Astrocyte (in vitro differentiated cells and primary cell): ENCODE measurements around the gene GJD3. TPM values are rescaled to one million over a fixed set of nuclear protein-coding genes. Genes with fewer than 3 reads are reported as not detected.

Experiments used
- DNase-seq: peaks from one replicate; pipeline ENCODE4 v3.0.0-alpha.2; 2010; ENCODE audit warnings: low read depth
- FAIRE-seq: peaks from 2 replicates; lab custom pipeline; 2011; peaks lifted over from hg19 to GRCh38; lab: Jason Lieb, UNC
- H2AFZ ChIP-seq: 2 replicates; pipeline ENCODE4 v1.6.0; 2012; ENCODE audit warnings: low read depth, low read length, inconsistent platforms
- H3K27ac ChIP-seq: 2 replicates; pipeline ENCODE4 v1.5.1; 2011; ENCODE audit warnings: low read depth, low read length, inconsistent platforms
- H3K27me3 ChIP-seq: 2 replicates; pipeline ENCODE4 v1.6.0; 2011; ENCODE audit warnings: low read length, inconsistent platforms; ENCODE audit not compliant: insufficient read depth
- H3K36me3 ChIP-seq: 2 replicates; pipeline ENCODE4 v1.5.1; 2011; ENCODE audit warnings: low read length, inconsistent platforms; ENCODE audit not compliant: insufficient read depth
- H3K4me1 ChIP-seq: 2 replicates; pipeline ENCODE4 v1.5.1; 2011; ENCODE audit warnings: low read length, inconsistent platforms; ENCODE audit not compliant: insufficient read depth
- H3K4me2 ChIP-seq: 2 replicates; pipeline ENCODE4 v1.6.0; 2012; ENCODE audit warnings: low read length, inconsistent platforms
- H3K4me3 ChIP-seq: 2 replicates; pipeline ENCODE4 v1.5.1; 2011; ENCODE audit warnings: low read depth, mild to moderate bottlenecking, low read length, inconsistent platforms; ENCODE audit not compliant: insufficient read depth
- H3K79me2 ChIP-seq: 2 replicates; pipeline ENCODE4 v1.6.0; 2012; ENCODE audit warnings: mild to moderate bottlenecking, low read length, inconsistent platforms; ENCODE audit not compliant: insufficient read depth
- H3K9ac ChIP-seq: 2 replicates; pipeline ENCODE4 v1.6.0; 2012; ENCODE audit warnings: mild to moderate bottlenecking, low read length, inconsistent platforms
- H3K9me3 ChIP-seq: 2 replicates; pipeline ENCODE4 v1.5.1; 2012; ENCODE audit warnings: low read depth, mild to moderate bottlenecking, low read length, inconsistent platforms; ENCODE audit not compliant: insufficient read depth
- H4K20me1 ChIP-seq: 2 replicates; pipeline ENCODE4 v1.6.0; 2012; ENCODE audit warnings: low read length, inconsistent platforms; ENCODE audit not compliant: insufficient read depth
- H3K27ac Mint-ChIP-seq: one replicate; pipeline ENCODE4 v1.8.0; 2021; ENCODE audit warnings: mild to moderate bottlenecking, mixed read lengths; ENCODE audit not compliant: unreplicated experiment
- H3K27me3 Mint-ChIP-seq: one replicate; pipeline ENCODE4 v1.8.0; 2021; ENCODE audit warnings: low read depth, mixed read lengths; ENCODE audit not compliant: unreplicated experiment
- H3K36me3 Mint-ChIP-seq: one replicate; pipeline ENCODE4 v1.8.0; 2021; ENCODE audit warnings: low read depth, mixed read lengths; ENCODE audit not compliant: unreplicated experiment
- H3K4me1 Mint-ChIP-seq: one replicate; pipeline ENCODE4 v1.8.0; 2021; ENCODE audit warnings: low read depth, mixed read lengths; ENCODE audit not compliant: unreplicated experiment
- H3K4me3 Mint-ChIP-seq: one replicate; pipeline ENCODE4 v1.8.0; 2021; ENCODE audit warnings: mild to moderate bottlenecking, moderate library complexity, mixed read lengths; ENCODE audit not compliant: unreplicated experiment
- H3K9me3 Mint-ChIP-seq: one replicate; pipeline ENCODE4 v1.8.0; 2021; ENCODE audit warnings: mild to moderate bottlenecking, mixed read lengths; ENCODE audit not compliant: unreplicated experiment
- CTCF ChIP-seq: IDR thresholded peaks from 2 replicates; pipeline ENCODE4 v1.5.1; 2011; ENCODE audit warnings: low read depth, mild to moderate bottlenecking, inconsistent platforms, low read length, moderate library complexity; ENCODE audit not compliant: insufficient read depth
- EZH2 ChIP-seq: IDR thresholded peaks from 2 replicates; pipeline ENCODE4 v1.6.1; 2012; ENCODE audit warnings: mild to moderate bottlenecking, low read length, inconsistent platforms; ENCODE audit not compliant: insufficient read depth
- total RNA-seq: library from RNA; stranded (reverse); gene quantifications from 2 replicates; pipeline ENCODE4 v1.2.1, GENCODE V29; 2021

Gene GJD3
- total RNA-seq, 1 donor from 2014 or later, result 0.43 TPM

DNA sequence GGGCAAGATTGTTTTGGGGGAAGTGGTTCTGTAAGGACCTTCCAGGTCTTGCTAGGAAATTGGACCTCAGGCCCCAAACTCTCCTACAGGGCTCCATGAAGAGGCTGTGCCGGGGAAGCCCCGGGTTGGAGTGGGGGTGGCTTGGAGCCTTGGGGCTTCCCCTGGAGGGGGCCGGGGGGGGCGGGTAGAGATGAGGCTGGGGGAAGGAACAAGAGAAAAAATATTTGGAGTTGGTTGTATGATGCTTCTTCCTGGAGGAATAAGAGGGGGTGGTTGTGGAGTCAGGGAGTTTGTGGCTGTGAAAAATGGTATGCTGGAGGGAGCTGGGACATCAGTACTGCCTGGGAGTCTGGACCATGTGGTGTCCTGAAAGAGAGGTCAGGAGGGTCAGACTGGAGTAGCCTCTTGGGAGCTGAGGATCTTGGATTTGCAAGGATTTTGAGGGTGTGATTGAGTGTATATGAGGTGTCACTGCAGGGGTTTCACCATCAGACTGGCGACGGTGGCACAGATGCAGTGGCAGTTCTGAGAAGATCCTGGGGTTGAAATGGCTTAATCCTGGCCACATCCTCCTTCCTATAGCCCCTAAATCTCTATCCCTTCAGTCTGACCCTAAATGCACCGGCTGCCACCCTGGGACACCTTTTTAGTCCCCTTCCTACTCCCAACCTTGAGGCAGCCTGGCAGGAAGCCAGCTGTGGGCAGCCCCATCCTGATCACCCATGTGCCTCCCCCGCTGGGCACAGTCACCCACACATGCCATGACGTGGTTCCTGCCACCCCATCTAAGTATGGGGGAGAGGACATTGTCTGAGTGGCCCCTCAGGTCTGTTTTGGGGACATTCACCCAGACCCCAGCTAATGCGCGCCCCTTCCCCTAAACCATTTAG lies 44.6 kb downstream of the GJD3 start:
- Histone ChIP-seq H3K4me3 (no peak overlapping the region), H3K4me1 (peaks cover 85% of the 10 kb centered on the region), H3K36me3 (no peaks in the 10 kb centered on the region), H2AFZ (no peak overlapping the region), H3K79me2 (peaks cover 67% of the 10 kb centered on the region), H3K9ac (peak overlapping the region; percentile 39), H3K9me3 (no peaks in the 10 kb centered on the region), H3K27ac (no peak overlapping the region), H3K4me2 (peak overlapping the region; percentile 96), H4K20me1 (peaks cover 37% of the 10 kb centered on the region), H3K27me3 (no peaks in the 10 kb centered on the region)
- Mint-ChIP-seq H3K9me3 (no peaks in the 10 kb centered on the region), H3K36me3 (no peaks in the 10 kb centered on the region), H3K4me3 (peak overlapping the region; percentile 89), H3K27ac (no peak overlapping the region), H3K27me3 (no peaks in the 10 kb centered on the region), H3K4me1 (peaks cover 59% of the 10 kb centered on the region)
- no peak for DNase-seq
- TF ChIP-seq CTCF (no peak), EZH2 (no peak)
- FAIRE-seq, result no peak

GRCh38 chr17:40318830-40319391 lies 45.6 kb downstream of the GJD3 start:
- peaks cover 85% of the 10 kb centered on the region for H3K4me1 ChIP-seq
- H4K20me1 ChIP-seq, result peaks cover 28% of the 10 kb centered on the region
- no peaks in the 10 kb centered on the region for H3K27me3 ChIP-seq
- H3K9me3 ChIP-seq, result no peaks in the 10 kb centered on the region
- peak overlapping the region; percentile 55 for H2AFZ ChIP-seq
- peak overlapping the region; percentile 87 for H3K27ac ChIP-seq
- DNase-seq (no peak), FAIRE-seq (no peak)
- H3K4me3 Mint-ChIP-seq, result peak overlapping the region; percentile 89
- H3K27me3 Mint-ChIP-seq, result no peaks in the 10 kb centered on the region
- H3K4me3 ChIP-seq, result peak overlapping the region; percentile 80
- peak overlapping the region; percentile 96 for H3K4me2 ChIP-seq
- H3K36me3 ChIP-seq, result no peaks in the 10 kb centered on the region
- H3K4me1 Mint-ChIP-seq, result peaks cover 60% of the 10 kb centered on the region
- peak overlapping the region; percentile 92 for H3K9ac ChIP-seq
- TF ChIP-seq EZH2 (no peak), CTCF (no peak)
- H3K9me3 Mint-ChIP-seq, result no peaks in the 10 kb centered on the region
- peak overlapping the region; percentile 93 for H3K27ac Mint-ChIP-seq
- H3K79me2 ChIP-seq, result peaks cover 58% of the 10 kb centered on the region
- no peaks in the 10 kb centered on the region for H3K36me3 Mint-ChIP-seq
